HG02885 (cell line): ENCODE measurements around the gene SMIM32.

Experiments
- ATAC-seq: cut with Tn5 transposase; IDR thresholded peaks from one replicate; pipeline ENCODE4 v1.9.1; 2021; ENCODE audit warnings: mild to moderate bottlenecking; ENCODE audit not compliant: unreplicated experiment, poor library complexity

SMIM32 gene

DNA sequence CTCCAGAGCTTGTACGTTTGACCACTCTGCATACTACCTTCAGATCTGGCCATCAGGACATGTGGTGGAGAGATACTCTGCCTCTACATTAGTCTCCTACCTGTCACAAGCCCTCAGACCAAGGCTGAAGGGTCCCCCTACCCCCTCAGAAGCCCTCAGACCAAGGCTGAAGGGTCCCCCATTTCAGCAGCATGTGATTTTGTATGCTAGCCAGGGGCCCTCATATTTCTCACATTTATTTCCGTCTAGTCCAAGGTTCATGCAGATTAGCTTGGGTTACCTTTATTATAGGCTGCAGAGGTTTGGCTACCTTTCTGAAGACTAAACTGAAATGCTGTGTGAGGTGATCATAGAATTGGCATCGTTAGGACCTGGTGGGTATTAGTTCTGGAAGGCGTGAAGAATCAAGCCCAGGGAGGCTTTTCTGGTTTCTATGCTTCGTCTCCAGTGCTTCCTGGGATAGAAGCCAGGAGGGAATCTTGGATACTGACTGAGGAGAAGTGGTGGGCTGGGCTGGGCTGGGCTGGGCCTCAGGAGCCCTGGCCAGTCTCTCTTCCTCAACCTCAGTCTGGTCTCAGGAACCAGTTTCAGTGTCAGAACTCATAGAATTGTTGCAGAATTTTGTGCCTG is 2.8 kb downstream of the SMIM32 start:
- no peak for ATAC-seq

DNA sequence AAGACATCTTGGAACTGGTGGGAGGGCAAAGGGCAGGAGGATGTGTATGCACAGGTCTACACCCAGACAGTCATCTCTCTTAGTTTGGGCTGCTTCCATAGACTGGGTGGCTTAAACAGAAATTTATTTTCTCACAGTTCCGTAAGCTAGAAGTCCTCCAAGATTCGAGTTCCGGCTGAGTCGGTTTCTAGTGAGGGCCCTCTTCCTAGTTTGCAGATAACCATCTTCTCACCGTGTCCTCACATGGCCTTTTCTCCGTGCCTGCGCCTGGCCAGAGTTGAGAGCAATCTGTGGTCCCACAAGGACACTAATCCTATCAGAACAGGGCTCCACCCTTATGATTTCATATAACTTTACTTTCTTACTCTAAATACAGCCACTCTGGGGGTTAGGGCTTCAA is 4.1 kb downstream of the SMIM32 start:
- no peak for ATAC-seq

DNA sequence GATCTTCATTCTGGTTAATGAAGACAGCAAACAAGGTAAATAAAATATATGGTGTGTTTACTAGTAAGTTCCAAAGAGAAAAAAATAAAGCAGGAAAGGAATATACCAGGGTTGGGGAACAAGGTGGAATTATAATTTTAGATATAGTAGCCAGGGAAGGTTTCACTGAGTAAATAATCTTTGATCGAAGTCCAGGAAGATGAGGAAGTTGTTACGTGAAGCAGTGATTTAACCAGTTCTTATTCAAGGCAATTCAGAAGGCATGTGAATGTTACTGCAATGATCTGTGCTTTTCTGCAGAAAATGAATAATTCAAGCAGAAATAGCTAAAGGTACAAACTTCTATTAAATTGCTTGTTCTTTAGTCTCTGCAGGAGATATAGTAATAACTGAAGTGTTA is 6.2 kb downstream of the SMIM32 start:
- no peak for ATAC-seq

DNA sequence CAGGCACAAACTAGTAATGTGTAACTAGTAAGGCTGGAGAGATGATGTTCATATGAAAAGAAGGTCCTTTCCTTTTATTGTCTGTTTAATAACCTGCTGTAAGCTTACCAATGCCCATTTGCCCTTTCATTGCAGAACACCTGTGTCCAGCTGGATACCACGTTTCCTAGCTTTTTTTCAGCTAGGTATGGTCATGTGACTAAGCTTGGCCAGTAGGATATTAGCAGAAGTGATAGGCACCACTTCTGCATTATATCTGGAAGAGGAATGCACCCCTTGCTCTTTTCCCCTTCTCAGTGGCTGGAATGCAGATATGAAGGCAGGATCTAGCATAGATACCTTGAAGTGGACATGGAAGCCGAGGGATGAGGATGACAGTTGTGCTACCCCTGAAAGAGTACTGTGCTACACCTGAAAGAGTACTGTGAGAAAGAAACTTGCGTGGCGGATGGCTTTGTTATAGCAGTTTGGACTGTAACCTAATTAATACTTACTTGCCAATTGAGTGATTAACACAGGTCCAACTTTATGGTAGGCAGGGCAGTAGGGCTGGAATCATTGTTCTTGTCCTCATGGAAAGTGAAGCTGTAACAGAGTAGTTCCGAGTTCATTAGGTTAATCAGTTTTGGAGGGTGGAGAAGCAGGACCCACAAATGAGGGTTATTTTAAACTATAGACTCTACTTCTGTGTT is 6.8 kb downstream of the SMIM32 start:
- ATAC-seq: no peak

DNA sequence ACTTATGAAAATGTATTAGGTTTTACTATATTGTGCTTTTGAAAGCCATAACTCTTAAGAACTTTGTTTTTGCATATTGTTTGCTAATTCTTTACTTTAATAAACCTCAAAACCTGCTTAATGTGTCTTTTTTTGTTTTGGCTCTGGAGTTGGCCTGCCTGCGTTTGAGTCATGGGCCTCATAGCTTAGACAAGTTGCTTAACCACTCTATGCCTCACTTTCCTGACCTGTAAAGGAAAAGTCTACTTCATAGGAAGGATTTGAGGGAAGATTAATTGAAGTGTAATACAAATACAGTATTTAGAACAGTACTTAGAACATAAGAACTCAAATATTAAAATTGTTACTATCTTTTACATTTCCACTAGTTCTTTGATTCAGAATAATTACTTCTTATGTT is 10.3 kb downstream of the SMIM32 start:
- no peak for ATAC-seq

DNA sequence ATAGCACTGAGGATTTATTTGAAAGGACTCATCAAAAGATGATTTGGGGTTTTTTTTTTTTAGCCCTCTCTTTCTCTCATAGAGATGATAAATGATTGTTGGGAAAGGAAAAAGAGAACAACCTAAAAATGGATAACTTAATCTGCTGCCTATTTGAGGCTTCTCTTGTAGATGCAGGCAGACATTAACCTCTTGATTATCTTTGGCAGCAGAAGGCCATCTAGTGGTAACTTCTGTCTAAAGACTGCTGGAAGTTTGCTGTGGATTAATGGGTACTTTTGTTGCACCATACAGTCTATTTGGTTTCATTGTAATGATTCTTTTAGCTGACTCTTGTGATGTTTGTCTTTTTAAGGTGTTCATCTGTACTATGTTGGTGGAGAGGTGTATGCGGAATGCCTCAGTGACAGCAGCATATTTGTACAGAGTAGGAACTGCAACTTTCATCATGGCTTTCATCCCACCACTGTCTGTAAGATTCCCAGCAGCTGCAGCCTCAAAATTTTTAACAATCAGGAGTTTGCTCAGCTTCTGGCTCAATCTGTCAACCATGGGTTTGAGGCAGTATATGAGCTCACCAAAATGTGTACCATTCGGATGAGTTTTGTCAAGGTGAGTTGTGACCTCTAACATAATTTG is 18.8 kb downstream of the SMIM32 start:
- peak; percentile 80 for ATAC-seq

DNA sequence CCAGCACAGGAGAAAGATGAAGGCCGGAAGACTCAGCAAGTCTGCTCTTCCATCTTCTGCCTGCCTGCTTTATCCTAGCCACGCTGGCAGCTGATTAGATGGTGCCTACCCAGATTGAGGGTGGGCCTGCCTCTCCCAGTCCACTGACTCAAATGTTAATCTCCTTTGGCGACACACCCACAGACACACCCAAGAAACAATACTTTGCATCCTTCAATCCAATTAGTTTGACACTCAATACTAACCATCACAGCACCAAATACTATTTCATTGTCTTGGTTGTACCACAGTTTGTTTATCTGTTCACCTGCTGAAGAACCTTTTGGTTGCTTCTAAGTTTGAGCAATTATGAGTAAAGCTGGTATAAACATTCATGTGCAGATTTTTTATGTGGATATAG is 23.7 kb downstream of the SMIM32 start:
- ATAC-seq: no peak

DNA sequence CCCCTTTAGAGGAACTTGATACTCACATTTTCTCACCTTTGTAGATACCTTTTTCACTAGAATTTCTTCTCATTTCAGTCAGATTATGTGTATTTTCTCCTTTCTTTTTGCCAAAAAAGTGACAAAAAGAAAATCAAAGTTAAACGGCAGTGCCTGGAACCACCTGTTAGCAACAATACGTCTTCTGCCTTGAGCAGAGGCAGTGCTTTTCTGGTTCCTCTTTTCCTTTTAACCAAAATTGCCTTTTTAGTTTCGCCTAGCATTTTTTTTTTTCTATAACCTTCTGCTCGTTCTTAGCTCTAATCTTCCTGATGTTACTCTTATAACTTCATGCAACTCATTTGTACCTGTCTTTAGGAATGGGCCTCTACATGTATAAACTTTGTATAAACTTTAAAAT is 26.1 kb downstream of the SMIM32 start:
- ATAC-seq: peak; percentile 81

GRCh38 chr5:136164226-136164625 is 28.7 kb downstream of the SMIM32 start:
- ATAC-seq: peak; percentile 64

DNA sequence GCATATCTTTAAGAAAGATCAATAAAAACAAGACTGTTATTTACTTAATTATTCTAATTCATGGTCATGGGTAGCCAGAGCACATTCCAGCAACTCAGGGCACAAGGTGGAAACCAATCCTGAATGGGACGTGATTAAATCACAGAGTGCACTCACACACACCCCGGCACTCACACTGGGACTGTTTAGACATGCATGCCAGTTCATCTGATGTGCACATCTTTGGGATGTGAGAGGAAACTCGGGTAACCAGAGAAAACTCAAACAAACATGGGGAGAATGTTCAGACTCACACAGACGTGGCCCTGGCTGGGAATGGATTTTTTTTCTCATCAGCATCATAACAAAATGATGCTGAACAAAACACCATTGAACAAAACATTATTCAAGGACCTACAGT is 31.0 kb downstream of the SMIM32 start:
- no peak for ATAC-seq

DNA sequence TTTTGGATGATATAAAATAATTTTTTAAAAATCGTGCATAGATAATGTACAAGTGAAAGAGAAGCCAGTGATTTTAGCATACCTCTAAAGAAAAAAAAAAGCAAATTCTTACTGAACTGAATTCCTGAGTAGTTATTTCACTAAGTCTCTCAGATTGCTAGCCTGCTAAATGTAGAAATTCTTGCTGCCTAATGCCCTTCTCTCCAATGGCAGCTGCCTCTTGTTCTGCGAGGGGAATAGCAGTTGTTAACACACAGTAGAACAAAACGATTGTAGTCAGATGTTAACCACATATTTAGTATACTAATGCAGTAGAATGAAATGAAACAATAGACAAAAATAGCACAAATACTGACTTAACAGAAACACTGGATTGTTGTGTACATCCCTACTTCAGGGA is 33.5 kb downstream of the SMIM32 start:
- ATAC-seq: no peak

DNA sequence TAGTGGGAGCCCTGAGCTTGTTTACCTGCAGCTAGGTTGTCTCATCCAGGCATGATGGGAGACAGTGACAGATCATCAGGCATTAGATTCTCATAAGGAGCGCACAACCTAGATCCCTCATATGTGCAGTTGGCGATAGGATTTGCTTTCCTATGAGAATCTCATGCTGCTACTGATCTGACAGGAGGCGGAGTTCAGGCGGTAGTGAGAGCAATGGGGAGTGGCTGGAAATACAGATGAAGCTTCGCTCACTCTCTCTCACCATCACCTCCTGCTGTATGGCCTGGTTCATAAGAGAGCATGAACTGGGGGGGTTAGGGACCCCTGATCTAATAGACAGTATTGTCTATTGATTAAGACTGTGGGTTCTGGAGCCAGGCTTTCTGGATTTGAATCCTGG is 35.4 kb downstream of the SMIM32 start:
- no peak for ATAC-seq

- ATAC-seq: no peak
Observed at GRCh38 chr5:136155761-136156160, 37.2 kb downstream of the SMIM32 start.

DNA sequence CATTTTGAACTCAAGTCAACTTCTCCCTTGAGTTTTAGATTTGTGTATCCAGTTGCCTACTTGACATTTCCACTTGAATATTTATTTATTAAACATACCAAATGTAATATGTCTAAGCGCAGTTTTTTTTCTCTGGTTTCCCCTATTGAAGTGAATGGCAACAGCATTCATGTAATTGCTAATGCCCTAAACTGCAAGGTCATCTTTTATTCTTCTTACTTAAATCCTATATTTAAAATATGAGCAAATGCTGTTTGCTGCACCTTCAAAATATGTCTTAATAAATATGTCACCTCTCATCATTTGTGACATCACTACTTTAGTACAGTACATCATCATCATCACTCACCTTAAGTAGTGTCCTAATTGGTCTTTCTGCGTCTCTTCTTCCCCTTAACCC is 37.9 kb downstream of the SMIM32 start:
- ATAC-seq: no peak

DNA sequence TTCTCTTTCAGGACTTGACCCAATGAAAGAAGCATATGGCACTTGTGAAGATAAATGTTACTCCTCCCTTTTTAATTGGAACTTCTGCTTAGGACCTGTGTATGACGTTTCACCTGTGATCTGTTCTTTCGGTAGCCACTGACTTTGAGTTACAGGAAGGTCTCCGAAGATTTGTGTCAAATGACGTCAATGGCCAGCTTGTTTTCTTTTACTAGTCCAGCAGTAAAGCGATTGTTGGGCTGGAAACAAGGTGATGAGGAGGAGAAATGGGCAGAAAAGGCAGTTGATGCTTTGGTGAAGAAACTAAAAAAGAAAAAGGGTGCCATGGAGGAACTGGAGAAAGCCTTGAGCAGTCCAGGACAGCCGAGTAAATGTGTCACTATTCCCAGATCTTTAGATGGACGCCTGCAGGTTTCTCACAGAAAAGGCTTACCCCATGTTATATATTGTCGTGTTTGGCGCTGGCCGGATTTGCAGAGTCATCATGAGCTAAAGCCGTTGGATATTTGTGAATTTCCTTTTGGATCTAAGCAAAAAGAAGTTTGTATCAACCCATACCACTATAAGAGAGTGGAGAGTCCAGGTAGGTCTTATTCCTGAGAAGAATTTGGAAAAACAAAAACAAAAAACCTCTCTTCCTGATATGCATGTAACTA is 39.3 kb downstream of the SMIM32 start:
- no peak for ATAC-seq

DNA sequence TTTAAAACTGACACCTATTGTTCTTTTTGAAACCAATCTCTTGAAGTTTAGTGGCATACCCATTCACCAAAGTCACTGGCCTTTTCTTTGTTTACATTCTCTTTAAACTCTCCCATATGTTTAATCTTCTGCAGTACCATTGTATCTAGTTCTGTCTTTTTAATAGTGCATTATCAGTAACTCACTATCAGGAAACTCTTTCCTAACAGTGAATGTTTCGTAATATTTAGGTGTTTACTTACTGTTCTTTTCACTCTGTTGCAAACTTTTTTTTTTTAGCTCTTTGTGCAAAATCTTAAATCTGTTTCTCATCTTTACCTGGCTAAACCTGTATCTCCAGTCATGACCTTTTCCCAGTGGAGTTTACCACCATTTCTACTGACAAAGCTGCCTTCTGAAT is 43.1 kb downstream of the SMIM32 start:
- no peak for ATAC-seq

DNA sequence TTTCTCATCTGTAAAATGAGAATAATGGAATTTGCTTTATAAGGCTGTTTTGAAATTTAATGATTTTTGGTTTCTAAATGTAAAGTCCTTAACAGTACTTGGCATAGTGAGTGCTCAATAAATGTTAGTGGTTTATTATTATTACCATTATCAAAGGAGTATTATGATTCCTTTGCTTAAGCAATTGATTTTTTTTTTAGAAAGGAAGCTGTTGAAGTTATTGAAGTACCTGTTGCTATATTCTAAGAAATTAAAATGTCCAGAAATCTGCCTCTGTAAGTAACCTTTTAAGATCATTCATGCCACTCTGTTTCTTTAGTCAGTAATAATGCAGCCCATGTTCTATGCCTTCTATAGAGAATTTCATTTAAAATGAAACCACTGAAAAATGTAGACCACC is 45.3 kb downstream of the SMIM32 start:
- no peak for ATAC-seq

DNA sequence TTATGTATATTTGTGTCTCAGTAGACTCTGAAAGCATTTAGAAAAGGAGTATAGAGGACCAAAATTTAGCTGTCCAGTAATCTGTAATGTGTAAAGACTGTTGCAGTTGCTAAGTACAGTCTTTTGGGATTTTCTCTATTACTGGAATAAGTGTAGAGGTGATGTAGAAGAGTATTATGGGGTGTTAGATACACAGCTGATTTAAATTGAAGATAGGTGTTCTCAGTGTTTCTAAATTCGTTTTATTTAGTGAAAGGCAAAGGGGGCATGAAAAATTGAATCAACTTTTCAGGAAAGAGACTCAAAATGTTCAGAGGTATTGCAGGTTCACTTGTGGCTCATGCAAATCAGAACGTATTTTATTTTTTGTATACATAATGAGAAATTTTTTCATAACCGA is 46.8 kb downstream of the SMIM32 start:
- no peak for ATAC-seq

DNA sequence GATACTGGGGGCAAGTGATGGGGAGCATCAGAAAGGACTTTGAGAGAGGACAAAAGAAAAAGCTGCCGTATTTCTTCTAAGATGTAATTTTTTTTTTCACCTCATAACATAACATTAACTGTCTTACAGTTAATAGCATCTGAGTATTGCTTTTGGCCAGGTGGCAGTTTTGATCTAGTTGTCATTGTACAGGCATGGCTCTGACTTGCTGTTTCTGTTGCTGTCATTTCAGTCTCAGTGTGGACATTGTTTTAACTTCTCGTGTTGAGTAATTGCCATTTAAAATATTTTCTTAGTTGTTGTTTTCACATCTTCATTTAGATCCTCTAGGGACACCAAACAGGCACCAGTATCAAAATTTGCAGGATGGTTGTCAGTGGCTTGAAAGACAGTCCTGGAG is 47.9 kb downstream of the SMIM32 start:
- ATAC-seq: peak; percentile 75

- ATAC-seq: no peak
Observed at GRCh38 chr5:136143763-136144162, 49.2 kb downstream of the SMIM32 start.

DNA sequence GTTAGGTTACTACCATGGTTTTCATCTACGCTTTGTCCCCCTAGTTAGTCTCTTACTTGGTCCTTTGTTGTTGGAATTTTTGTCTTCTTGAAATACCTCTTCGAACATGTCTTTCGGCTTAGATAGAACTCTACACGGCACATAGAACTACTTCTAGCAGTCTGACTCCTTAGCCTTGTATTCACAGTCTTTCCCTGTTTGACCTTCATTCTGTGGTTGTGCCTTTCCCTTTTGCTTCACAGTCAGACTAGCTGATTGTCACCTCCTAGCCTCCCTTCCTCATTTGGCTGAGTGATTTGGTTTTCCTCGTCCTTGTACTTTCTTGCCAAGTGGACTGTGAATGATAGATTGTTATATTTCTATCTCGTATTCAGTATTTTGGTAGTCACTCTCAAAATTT is 49.6 kb downstream of the SMIM32 start:
- ATAC-seq: no peak
